HG03103 (cell line): Measurements from ENCODE around the gene CTNND2.

Experiments used
- ATAC-seq: cut with Tn5 transposase; IDR thresholded peaks from one replicate; pipeline ENCODE4 v1.9.1; 2021; ENCODE audit warnings: low read depth; ENCODE audit not compliant: unreplicated experiment

The CTNND2 gene

GRCh38 chr5:11790201-11790600 is 114.0 kb downstream of the CTNND2 start:
- no peak for ATAC-seq

- no peak for ATAC-seq
Measured at GRCh38 chr5:11785771-11786352, 118.4 kb downstream of the CTNND2 start.

- no peak for ATAC-seq
Measured at GRCh38 chr5:11780641-11781345, 123.5 kb downstream of the CTNND2 start.

- no peak for ATAC-seq
Measured at GRCh38 chr5:11777096-11777495, 127.2 kb downstream of the CTNND2 start.

- ATAC-seq, result no peak
Measured at GRCh38 chr5:11770310-11770709, 133.9 kb downstream of the CTNND2 start.

- ATAC-seq, result no peak
Measured at GRCh38 chr5:11760934-11761603, 143.2 kb downstream of the CTNND2 start.

- ATAC-seq, result no peak
Measured at GRCh38 chr5:11758321-11758720, 145.9 kb downstream of the CTNND2 start.

GRCh38 chr5:11757661-11758060 is 146.6 kb downstream of the CTNND2 start:
- no peak for ATAC-seq

GRCh38 chr5:11737010-11737409 is 167.2 kb downstream of the CTNND2 start:
- no peak for ATAC-seq

- ATAC-seq, result no peak
Measured at GRCh38 chr5:11734369-11734768, 169.9 kb downstream of the CTNND2 start.

GRCh38 chr5:11733840-11734192 is 170.4 kb downstream of the CTNND2 start:
- ATAC-seq, result no peak

GRCh38 chr5:11733185-11733839 is 170.9 kb downstream of the CTNND2 start:
- no peak for ATAC-seq

- ATAC-seq, result no peak
Measured at GRCh38 chr5:11724940-11725339, 179.3 kb downstream of the CTNND2 start.

GRCh38 chr5:11719888-11720481 is 184.3 kb downstream of the CTNND2 start:
- no peak for ATAC-seq

GRCh38 chr5:11715461-11716196 is 188.6 kb downstream of the CTNND2 start:
- ATAC-seq, result no peak

- no peak for ATAC-seq
Measured at GRCh38 chr5:11711932-11712331, 192.3 kb downstream of the CTNND2 start.

- no peak for ATAC-seq
Measured at GRCh38 chr5:11709021-11709420, 195.2 kb downstream of the CTNND2 start.

- no peak for ATAC-seq
Measured at GRCh38 chr5:11704916-11705315, 199.3 kb downstream of the CTNND2 start.

- ATAC-seq, result no peak
Measured at GRCh38 chr5:11700391-11700790, 203.9 kb downstream of the CTNND2 start.

GRCh38 chr5:11692636-11693035 is 211.6 kb downstream of the CTNND2 start:
- no peak for ATAC-seq
